ENCODE measurements around the gene AK4.

DNA sequence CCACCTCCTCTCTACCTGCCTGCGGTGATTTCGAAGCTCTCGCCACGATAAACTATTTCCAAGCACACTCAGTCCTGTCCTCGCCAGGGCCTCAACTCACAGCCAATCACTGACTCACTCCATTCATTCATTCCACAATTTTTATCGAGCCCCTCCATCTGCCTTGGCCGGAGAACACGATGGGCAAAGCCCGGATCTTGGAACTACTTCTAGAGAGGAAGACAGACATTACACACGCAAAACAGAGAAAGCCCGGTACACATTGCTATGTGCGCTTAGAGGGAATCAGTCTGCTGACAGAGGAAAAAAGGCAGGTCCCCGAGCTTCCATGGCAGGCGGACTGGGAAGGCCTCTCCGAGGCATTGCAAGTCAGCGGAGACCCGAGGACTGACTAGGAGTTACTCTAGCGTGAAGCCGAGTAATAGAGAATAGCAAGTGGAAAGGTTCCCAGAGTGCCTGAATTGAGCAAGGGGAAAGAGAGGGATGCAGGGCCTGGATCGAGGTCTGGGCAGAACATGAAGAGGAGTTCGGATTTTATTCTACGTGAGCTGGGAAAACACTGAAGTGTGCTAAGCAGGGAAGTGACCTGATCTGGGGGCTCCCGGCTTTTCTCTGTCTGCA lies 107.1 kb downstream of the AK4 start:
- TF ChIP-seq, protein P1, sequence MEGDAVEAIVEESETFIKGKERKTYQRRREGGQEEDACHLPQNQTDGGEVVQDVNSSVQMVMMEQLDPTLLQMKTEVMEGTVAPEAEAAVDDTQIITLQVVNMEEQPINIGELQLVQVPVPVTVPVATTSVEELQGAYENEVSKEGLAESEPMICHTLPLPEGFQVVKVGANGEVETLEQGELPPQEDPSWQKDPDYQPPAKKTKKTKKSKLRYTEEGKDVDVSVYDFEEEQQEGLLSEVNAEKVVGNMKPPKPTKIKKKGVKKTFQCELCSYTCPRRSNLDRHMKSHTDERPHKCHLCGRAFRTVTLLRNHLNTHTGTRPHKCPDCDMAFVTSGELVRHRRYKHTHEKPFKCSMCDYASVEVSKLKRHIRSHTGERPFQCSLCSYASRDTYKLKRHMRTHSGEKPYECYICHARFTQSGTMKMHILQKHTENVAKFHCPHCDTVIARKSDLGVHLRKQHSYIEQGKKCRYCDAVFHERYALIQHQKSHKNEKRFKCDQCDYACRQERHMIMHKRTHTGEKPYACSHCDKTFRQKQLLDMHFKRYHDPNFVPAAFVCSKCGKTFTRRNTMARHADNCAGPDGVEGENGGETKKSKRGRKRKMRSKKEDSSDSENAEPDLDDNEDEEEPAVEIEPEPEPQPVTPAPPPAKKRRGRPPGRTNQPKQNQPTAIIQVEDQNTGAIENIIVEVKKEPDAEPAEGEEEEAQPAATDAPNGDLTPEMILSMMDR (IDR thresholded peaks at IDR 0.05; ENCODE audit: low read depth, low read length) = no peak
- TF ChIP-seq, protein P2, sequence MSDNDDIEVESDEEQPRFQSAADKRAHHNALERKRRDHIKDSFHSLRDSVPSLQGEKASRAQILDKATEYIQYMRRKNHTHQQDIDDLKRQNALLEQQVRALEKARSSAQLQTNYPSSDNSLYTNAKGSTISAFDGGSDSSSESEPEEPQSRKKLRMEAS (IDR thresholded peaks at IDR 0.05; ENCODE audit: low read depth, low read length) = no peak
- TF ChIP-seq POLR2A (IDR thresholded peaks at IDR 0.05; ENCODE audit: extremely low read depth, insufficient read length) = no peak

Measured in NB4 (cell line).